Mesothelial cell of epicardium (in vitro differentiated cells): ENCODE data around the gene MICAL2. TPM values are rescaled to one million over a fixed set of nuclear protein-coding genes. Genes with fewer than 3 reads are reported as not detected.

Source experiments
- DNase-seq, 2 experiments: peaks; one replicate each; pipeline ENCODE4 v3.0.0; 2021; ENCODE audit warnings: low spot score in 2 of 2; ENCODE audit not compliant: unreplicated experiment in 2 of 2
- H3K27ac Mint-ChIP-seq: 2 replicates; pipeline ENCODE4 v1.8.0; 2021; ENCODE audit warnings: mixed read lengths
- H3K27me3 Mint-ChIP-seq: 2 replicates; pipeline ENCODE4 v1.8.0; 2021; ENCODE audit warnings: low read depth, mixed read lengths
- H3K36me3 Mint-ChIP-seq: 2 replicates; pipeline ENCODE4 v1.8.0; 2021; ENCODE audit warnings: mixed read lengths
- H3K4me1 Mint-ChIP-seq: 2 replicates; pipeline ENCODE4 v1.8.0; 2021; ENCODE audit warnings: mixed read lengths
- H3K4me3 Mint-ChIP-seq: 2 replicates; pipeline ENCODE4 v1.8.0; 2021; ENCODE audit warnings: mild to moderate bottlenecking, moderate library complexity, mixed read lengths
- H3K9me3 Mint-ChIP-seq: 2 replicates; pipeline ENCODE4 v1.8.0; 2021; ENCODE audit warnings: mixed read lengths
- total RNA-seq: library from RNA; stranded (reverse); gene quantifications from 3 replicates; pipeline ENCODE4 v1.2.1, GENCODE V29; 2021
- TF ChIP-seq, protein P1 (sequence below): fragments of 200-600 bp; sonication (generic); IDR thresholded peaks from one replicate; pipeline ENCODE4 v1.5.0; 2021; ENCODE audit warnings: antibody characterized with exemption; ENCODE audit not compliant: unreplicated experiment

MICAL2 gene
- total RNA-seq, 1 donor from 2014 or later, result 15.0 TPM

DNA sequence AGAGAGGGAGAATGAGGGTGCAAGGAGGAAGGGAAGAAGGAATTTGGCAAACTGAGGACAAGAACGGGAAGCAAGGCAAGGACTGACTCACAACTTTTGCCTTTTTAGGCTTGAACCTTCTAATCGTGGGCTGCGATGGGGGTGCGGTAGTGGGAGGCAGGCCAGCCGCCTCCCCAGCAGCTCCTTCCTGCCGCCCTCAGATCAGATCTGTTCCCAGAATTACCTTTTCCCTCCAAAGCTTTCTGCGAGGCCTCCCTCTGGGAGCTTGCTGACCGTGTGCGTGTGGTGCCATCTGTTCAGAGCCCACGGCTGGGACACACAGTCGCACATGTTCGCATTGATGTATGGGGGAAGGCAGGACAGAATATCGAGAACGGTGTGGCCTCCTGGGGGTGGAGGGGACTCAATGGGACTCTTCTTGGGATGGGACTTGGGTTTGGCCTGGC, 180.1 kb downstream of the MICAL2 start:
- H3K4me3 Mint-ChIP-seq, result no peak overlapping the region
- no peaks in the 10 kb centered on the region for H3K36me3 Mint-ChIP-seq
- H3K27me3 Mint-ChIP-seq, result no peaks in the 10 kb centered on the region
- H3K27ac Mint-ChIP-seq, result peak overlapping the region; percentile 4
- H3K9me3 Mint-ChIP-seq, result no peaks in the 10 kb centered on the region
- no peak for DNase-seq
- peaks cover 28% of the 10 kb centered on the region for H3K4me1 Mint-ChIP-seq
- TF ChIP-seq, protein P1, sequence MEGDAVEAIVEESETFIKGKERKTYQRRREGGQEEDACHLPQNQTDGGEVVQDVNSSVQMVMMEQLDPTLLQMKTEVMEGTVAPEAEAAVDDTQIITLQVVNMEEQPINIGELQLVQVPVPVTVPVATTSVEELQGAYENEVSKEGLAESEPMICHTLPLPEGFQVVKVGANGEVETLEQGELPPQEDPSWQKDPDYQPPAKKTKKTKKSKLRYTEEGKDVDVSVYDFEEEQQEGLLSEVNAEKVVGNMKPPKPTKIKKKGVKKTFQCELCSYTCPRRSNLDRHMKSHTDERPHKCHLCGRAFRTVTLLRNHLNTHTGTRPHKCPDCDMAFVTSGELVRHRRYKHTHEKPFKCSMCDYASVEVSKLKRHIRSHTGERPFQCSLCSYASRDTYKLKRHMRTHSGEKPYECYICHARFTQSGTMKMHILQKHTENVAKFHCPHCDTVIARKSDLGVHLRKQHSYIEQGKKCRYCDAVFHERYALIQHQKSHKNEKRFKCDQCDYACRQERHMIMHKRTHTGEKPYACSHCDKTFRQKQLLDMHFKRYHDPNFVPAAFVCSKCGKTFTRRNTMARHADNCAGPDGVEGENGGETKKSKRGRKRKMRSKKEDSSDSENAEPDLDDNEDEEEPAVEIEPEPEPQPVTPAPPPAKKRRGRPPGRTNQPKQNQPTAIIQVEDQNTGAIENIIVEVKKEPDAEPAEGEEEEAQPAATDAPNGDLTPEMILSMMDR, result no peak

DNA sequence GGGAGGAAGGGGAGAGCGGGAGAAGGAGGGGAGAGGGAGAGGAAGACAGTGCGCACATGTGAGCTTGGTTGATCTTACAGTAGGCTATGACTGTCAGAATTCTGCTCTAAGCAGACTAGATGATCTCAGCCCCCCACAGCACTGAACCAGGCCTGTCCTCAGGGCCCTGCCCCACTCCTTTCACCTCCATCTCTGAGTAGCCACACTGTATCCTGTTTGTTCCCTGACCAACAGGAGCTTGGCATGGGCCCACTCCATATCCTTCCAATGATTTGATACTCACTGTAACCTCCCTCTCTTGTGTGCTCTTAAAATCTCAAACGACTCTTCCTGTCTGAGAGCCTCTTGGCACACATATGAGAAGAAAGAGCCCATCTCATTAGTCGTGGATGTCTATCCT, 180.9 kb downstream of the MICAL2 start:
- no peak overlapping the region for H3K27ac Mint-ChIP-seq
- no peak overlapping the region for H3K4me3 Mint-ChIP-seq
- H3K4me1 Mint-ChIP-seq, result peaks cover 21% of the 10 kb centered on the region
- TF ChIP-seq, protein P1, result no peak
- DNase-seq, result no peak
- H3K27me3 Mint-ChIP-seq, result no peaks in the 10 kb centered on the region
- no peaks in the 10 kb centered on the region for H3K36me3 Mint-ChIP-seq
- H3K9me3 Mint-ChIP-seq, result no peaks in the 10 kb centered on the region

DNA sequence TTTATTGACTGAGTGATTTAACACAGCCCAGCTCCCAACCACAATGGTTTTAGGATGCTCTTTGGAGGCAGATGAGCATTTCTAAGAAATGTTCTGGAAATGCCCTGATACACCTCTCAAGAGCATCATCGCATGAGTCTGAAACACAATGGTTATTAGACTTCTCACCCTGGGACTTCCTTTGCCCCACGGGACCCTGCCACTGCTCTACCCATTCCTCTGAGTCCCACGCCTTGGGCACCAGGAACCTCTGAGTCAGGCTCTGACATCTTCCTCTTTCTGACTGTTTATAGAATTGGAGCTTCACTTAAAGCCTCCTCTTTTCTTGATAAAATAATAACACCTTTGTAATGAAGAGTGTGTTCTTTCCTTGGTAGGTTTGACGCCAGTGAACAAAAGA, 181.4 kb downstream of the MICAL2 start:
- Mint-ChIP-seq H3K27ac (no peak overlapping the region), H3K9me3 (no peaks in the 10 kb centered on the region), H3K4me3 (no peak overlapping the region), H3K27me3 (no peaks in the 10 kb centered on the region), H3K36me3 (no peaks in the 10 kb centered on the region), H3K4me1 (peaks cover 17% of the 10 kb centered on the region)
- no peak for DNase-seq
- TF ChIP-seq, protein P1, result no peak

DNA sequence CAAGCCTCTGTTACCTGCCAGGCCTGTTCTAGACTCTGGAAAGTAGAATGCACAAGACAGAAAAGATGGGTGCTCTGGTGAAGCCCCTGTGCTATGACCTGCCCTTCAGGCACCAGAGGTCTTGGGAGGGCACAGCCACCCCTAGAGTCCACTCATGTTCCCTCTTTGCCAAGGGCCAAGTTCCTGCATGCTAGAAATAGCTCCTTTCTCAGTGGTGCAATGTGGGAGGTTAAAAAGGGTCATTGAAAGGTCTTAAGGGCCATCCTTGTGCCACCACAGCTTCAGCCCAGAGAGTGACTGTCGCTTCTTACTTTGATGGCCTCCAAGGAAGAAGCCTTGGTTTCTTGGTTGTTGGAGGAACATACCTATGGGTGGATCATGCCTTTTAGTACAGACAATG, 182.4 kb downstream of the MICAL2 start:
- Mint-ChIP-seq H3K27ac (no peak overlapping the region), H3K4me3 (no peak overlapping the region), H3K27me3 (no peaks in the 10 kb centered on the region), H3K36me3 (no peaks in the 10 kb centered on the region), H3K4me1 (peaks cover 8% of the 10 kb centered on the region), H3K9me3 (peaks cover under 1% of the 10 kb centered on the region)
- TF ChIP-seq, protein P1, result no peak
- no peak for DNase-seq

DNA sequence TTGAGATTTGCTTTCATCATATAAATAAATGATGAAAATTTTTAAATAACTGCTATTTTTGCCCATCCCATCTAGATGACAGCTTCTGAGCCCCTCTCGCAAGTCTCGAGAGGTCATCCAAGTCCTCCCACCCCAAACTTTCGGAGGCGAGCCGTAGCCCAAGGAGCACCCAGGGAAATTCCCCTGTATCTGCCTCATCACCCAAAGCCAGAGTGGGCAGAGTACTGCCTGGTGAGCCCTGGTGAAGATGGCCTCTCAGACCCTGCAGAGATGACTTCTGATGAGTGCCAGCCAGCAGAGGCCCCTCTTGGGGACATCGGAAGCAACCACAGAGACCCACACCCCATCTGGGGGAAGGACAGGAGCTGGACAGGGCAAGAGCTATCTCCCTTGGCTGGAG, 183.1 kb downstream of the MICAL2 start:
- H3K4me1 Mint-ChIP-seq, result peaks cover 4% of the 10 kb centered on the region
- TF ChIP-seq, protein P1, result no peak
- H3K36me3 Mint-ChIP-seq, result no peaks in the 10 kb centered on the region
- H3K9me3 Mint-ChIP-seq, result peaks cover 7% of the 10 kb centered on the region
- no peak overlapping the region for H3K27ac Mint-ChIP-seq
- H3K4me3 Mint-ChIP-seq, result no peak overlapping the region
- no peaks in the 10 kb centered on the region for H3K27me3 Mint-ChIP-seq
- no peak for DNase-seq

DNA sequence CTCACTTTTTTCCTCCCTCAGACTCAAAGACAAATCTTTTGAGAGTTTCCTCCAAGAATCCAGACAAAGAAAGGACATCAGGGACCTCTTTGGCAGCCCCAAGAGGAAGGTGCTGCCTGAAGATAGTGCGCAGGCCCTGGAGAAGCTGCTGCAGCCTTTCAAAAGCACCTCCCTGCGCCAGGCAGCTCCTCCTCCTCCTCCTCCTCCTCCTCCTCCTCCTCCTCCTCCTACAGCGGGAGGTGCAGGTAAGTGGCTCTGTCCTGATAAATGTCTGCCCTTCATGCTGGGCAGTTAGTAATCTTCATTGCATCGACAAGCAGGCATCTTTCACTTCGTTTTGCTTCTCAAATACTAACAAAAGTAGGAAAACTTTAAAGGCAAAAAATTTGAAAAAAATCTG, 184.2 kb downstream of the MICAL2 start:
- Mint-ChIP-seq H3K9me3 (peaks cover 18% of the 10 kb centered on the region), H3K27ac (no peak overlapping the region), H3K27me3 (no peaks in the 10 kb centered on the region), H3K4me3 (no peak overlapping the region), H3K4me1 (no peaks in the 10 kb centered on the region), H3K36me3 (peaks cover 5% of the 10 kb centered on the region)
- no peak for DNase-seq
- TF ChIP-seq, protein P1, result no peak
